ENCODE results near the gene TMEM121B.

DNA sequence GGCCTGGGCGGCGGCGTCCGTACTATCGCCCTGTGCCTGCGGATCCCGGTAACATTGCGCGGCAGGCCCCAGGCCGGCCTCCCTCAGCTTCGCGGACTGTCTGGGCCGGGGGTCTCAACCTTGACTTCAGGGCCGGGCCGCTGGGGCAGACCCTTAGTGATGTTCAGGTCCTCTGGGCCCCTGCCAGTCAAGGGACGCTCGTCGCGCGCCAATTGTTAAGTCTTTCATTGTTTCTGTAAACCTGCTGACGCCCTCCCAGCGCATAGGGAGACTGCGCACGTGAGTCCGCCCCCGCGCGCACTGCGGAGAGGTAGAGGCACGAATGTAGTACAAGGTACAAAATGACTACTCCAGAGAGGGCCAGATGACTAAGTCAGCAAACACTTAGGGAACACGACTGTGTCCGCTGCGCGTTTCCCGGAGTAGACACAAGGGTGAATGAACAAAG lies 38.4 kb upstream of the TMEM121B start:
- TF ChIP-seq, protein P1, sequence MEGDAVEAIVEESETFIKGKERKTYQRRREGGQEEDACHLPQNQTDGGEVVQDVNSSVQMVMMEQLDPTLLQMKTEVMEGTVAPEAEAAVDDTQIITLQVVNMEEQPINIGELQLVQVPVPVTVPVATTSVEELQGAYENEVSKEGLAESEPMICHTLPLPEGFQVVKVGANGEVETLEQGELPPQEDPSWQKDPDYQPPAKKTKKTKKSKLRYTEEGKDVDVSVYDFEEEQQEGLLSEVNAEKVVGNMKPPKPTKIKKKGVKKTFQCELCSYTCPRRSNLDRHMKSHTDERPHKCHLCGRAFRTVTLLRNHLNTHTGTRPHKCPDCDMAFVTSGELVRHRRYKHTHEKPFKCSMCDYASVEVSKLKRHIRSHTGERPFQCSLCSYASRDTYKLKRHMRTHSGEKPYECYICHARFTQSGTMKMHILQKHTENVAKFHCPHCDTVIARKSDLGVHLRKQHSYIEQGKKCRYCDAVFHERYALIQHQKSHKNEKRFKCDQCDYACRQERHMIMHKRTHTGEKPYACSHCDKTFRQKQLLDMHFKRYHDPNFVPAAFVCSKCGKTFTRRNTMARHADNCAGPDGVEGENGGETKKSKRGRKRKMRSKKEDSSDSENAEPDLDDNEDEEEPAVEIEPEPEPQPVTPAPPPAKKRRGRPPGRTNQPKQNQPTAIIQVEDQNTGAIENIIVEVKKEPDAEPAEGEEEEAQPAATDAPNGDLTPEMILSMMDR (IDR thresholded peaks at IDR 0.05; ENCODE audit: insufficient read depth, low read depth, low read length), result no peak
- TF ChIP-seq EZH2 (IDR thresholded peaks at IDR 0.05; ENCODE audit: insufficient read depth, low read length), result no peak
